H1 (cell line): ENCODE results near the gene FAM25A. TPM values are rescaled to one million over a fixed set of nuclear protein-coding genes. Genes with fewer than 3 reads are reported as not detected.

Source experiments
- CTCF ChIA-PET: fragments of 300-600 bp; sonication (Branson Sonifier 250); formaldehyde crosslinking; loops from one replicate; lab custom pipeline; 2021; ENCODE audit not compliant: partially characterized antibody; lab: Charles Lee
- POLR2A ChIA-PET: fragments of 300-600 bp; sonication (Branson Sonifier 250); formaldehyde crosslinking; loops from one replicate; lab custom pipeline; 2021; ENCODE audit warnings: inconsistent platforms; ENCODE audit not compliant: partially characterized antibody; lab: Charles Lee
- DNase-seq, 2 experiments: peaks; one replicate each; pipeline versions ENCODE4 v3.0.0 to v3.0.0-alpha.2; 2010 to 2022; ENCODE audit warnings: low spot score in 2 of 2, low read depth in 1 of 2, mixed read lengths in 1 of 2
- FAIRE-seq: peaks from 2 replicates; lab custom pipeline; 2011; peaks lifted over from hg19 to GRCh38; lab: Jason Lieb, UNC
- H2AFZ ChIP-seq: 2 replicates; pipeline ENCODE4 v1.8.1; 2012; ENCODE audit warnings: low read length, inconsistent platforms
- H2AK5ac ChIP-seq: 2 replicates; pipeline ENCODE4 v1.6.1; 2013; ENCODE audit warnings: low read depth, low read length
- H2BK120ac ChIP-seq: replicated peaks from 2 replicates; pipeline ENCODE3; 2013; ENCODE audit warnings: low read depth, low read length, inconsistent platforms
- H2BK12ac ChIP-seq: 2 replicates; pipeline ENCODE4 v1.6.1; 2013; ENCODE audit warnings: low read depth, low read length
- H2BK15ac ChIP-seq: 2 replicates; pipeline ENCODE4 v1.6.1; 2013; ENCODE audit warnings: low read length
- H2BK20ac ChIP-seq: 2 replicates; pipeline ENCODE4 v1.6.1; 2013; ENCODE audit warnings: low read length
- H2BK5ac ChIP-seq: 2 replicates; pipeline ENCODE4 v1.6.1; 2013; ENCODE audit warnings: low read depth, low read length
- H3K14ac ChIP-seq: 2 replicates; pipeline ENCODE4 v1.6.1; 2013; ENCODE audit warnings: inconsistent platforms; ENCODE audit not compliant: insufficient read length
- H3K18ac ChIP-seq: 2 replicates; pipeline ENCODE4 v1.6.1; 2013; ENCODE audit warnings: low read length; ENCODE audit errors: extremely low read depth
- H3K23ac ChIP-seq: 2 replicates; pipeline ENCODE4 v1.6.1; 2013; ENCODE audit warnings: inconsistent platforms; ENCODE audit not compliant: insufficient read length
- H3K23me2 ChIP-seq: 2 replicates; pipeline ENCODE4 v1.6.1; 2013; ENCODE audit warnings: low read depth, low read length
- H3K27ac ChIP-seq: 2 replicates; pipeline ENCODE4 v1.6.1; 2011; ENCODE audit warnings: low read depth, low read length, inconsistent platforms
- H3K27me3 ChIP-seq, 4 experiments: replicated peaks in 1 of 4; 1 replicate in 1 of 4; 2 replicates in 3 of 4; pipeline versions ENCODE4 v1.6.1 to v1.8.1; 2011 to 2013; ENCODE audit warnings: low read length in 3 of 4, mild to moderate bottlenecking in 3 of 4, inconsistent platforms in 2 of 4, mixed read lengths in 2 of 4, moderate library complexity in 1 of 4; ENCODE audit not compliant: control insufficient read depth in 3 of 4, insufficient read depth in 3 of 4; ENCODE audit errors: extremely low read depth in 1 of 4
- H3K36me3 ChIP-seq, 4 experiments: 2 replicates each; pipeline versions ENCODE4 v1.6.1 to v1.8.1; 2011 to 2013; ENCODE audit warnings: mild to moderate bottlenecking in 4 of 4, low read length in 3 of 4, moderate library complexity in 2 of 4, control low read depth in 1 of 4, inconsistent platforms in 1 of 4; ENCODE audit not compliant: insufficient read depth in 4 of 4, control insufficient read depth in 2 of 4
- H3K4ac ChIP-seq: replicated peaks from 2 replicates; pipeline ENCODE3; 2013; ENCODE audit warnings: low read length, low read depth, mixed read lengths, inconsistent platforms; ENCODE audit not compliant: insufficient read length
- H3K4me1 ChIP-seq, 4 experiments: replicated peaks in 1 of 4; 1 replicate in 1 of 4; 2 replicates in 3 of 4; pipeline versions ENCODE4 v1.6.1 to v1.8.1; 2011 to 2013; ENCODE audit warnings: low read length in 3 of 4, inconsistent platforms in 2 of 4, mixed read lengths in 1 of 4; ENCODE audit not compliant: insufficient read depth in 4 of 4, control insufficient read depth in 3 of 4
- H3K4me2 ChIP-seq, 2 experiments: 2 replicates each; pipeline versions ENCODE4 v1.6.1 to v1.8.1; 2011 to 2013; ENCODE audit warnings: low read depth in 2 of 2, low read length in 2 of 2, control low read depth in 1 of 2, inconsistent platforms in 1 of 2, mild to moderate bottlenecking in 1 of 2; ENCODE audit not compliant: insufficient read depth in 1 of 2
- H3K4me3 ChIP-seq, 4 experiments: fragments of 200-600, 300-600 bp in 1 of 4; sonication (generic), shearing (Covaris generic), sonication (Bioruptor Twin) in 1 of 4; 2 replicates each; pipeline versions ENCODE4 v1.5.1 to v1.8.1; 2011 to 2016; ENCODE audit warnings: low read length in 4 of 4, low read depth in 3 of 4, control low read depth in 2 of 4, inconsistent platforms in 2 of 4, mild to moderate bottlenecking in 2 of 4, mixed read lengths in 1 of 4, moderate library complexity in 1 of 4; ENCODE audit not compliant: insufficient read depth in 2 of 4; ENCODE audit errors: extremely low read depth in 1 of 4
- H3K56ac ChIP-seq: replicated peaks from 2 replicates; pipeline ENCODE3; 2013; ENCODE audit warnings: low read depth, mild to moderate bottlenecking, mixed read lengths, low read length, inconsistent platforms; ENCODE audit not compliant: insufficient read length
- H3K79me1 ChIP-seq: 2 replicates; pipeline ENCODE4 v1.6.1; 2013; ENCODE audit warnings: low read depth, low read length, control low read depth
- H3K79me2 ChIP-seq, 2 experiments: 2 replicates each; pipeline versions ENCODE4 v1.6.1 to v1.8.1; 2012 to 2013; ENCODE audit warnings: low read length in 2 of 2, mild to moderate bottlenecking in 2 of 2, inconsistent platforms in 1 of 2; ENCODE audit not compliant: insufficient read depth in 2 of 2, control insufficient read depth in 1 of 2
- H3K9ac ChIP-seq, 4 experiments: replicated peaks in 1 of 4; 1 replicate in 1 of 4; 2 replicates in 3 of 4; pipeline versions ENCODE4 v1.6.1 to v1.8.1; 2011 to 2013; ENCODE audit warnings: low read depth in 3 of 4, low read length in 3 of 4, control low read depth in 2 of 4, mild to moderate bottlenecking in 2 of 4, moderate library complexity in 2 of 4, inconsistent platforms in 1 of 4; ENCODE audit errors: extremely low read depth in 1 of 4
- H3K9me3 ChIP-seq, 2 experiments: 2 replicates each; pipeline versions ENCODE4 v1.6.1 to v1.8.1; 2012 to 2013; ENCODE audit warnings: mild to moderate bottlenecking in 2 of 2, moderate library complexity in 2 of 2, control low read depth in 1 of 2, inconsistent platforms in 1 of 2, low read depth in 1 of 2, low read length in 1 of 2, mixed read lengths in 1 of 2; ENCODE audit not compliant: insufficient read depth in 2 of 2
- H4K20me1 ChIP-seq, 2 experiments: replicated peaks in 1 of 2; 2 replicates each; pipeline versions ENCODE3 to v1.8.1; 2011 to 2013; ENCODE audit warnings: inconsistent platforms in 2 of 2, low read length in 2 of 2, mild to moderate bottlenecking in 1 of 2; ENCODE audit not compliant: insufficient read depth in 2 of 2, control insufficient read depth in 1 of 2
- H4K5ac ChIP-seq: 2 replicates; pipeline ENCODE4 v1.6.1; 2013; ENCODE audit warnings: low read length, low read depth, mixed read lengths, inconsistent platforms; ENCODE audit not compliant: insufficient read length
- H4K8ac ChIP-seq: 2 replicates; pipeline ENCODE4 v1.8.0; 2013; ENCODE audit warnings: mild to moderate bottlenecking, moderate library complexity, low read length, inconsistent platforms; ENCODE audit not compliant: insufficient read depth; ENCODE audit errors: extremely low read depth
- H4K91ac ChIP-seq: replicated peaks from 2 replicates; pipeline ENCODE3; 2013; ENCODE audit warnings: low read length, mixed read lengths, inconsistent platforms; ENCODE audit not compliant: insufficient read length
- TAF1 ChIP-seq: IDR thresholded peaks from 2 replicates; pipeline ENCODE4 v1.6.1; 2011; ENCODE audit warnings: mild to moderate bottlenecking, low read depth, low read length
- USF2 ChIP-seq: IDR thresholded peaks from 2 replicates; pipeline ENCODE4 v1.6.1; 2011; ENCODE audit warnings: low read length, improper control_type of control experiment
- WGBS, 2 experiments: shearing (Covaris generic) in 1 of 2; methylation state at CpG; one replicate each; pipeline versions ENCODE4 v1.1.6 to v1.1.7; 2013 to 2015; ENCODE audit warnings: low lambda C conversion rate in 2 of 2, mixed read lengths in 2 of 2, inconsistent platforms in 1 of 2, low coverage in 1 of 2, missing lambda C conversion rate in 1 of 2; ENCODE audit not compliant: insufficient replicate concordance in 2 of 2, insufficient coverage in 1 of 2, insufficient read length in 1 of 2; ENCODE audit errors: extremely low coverage in 1 of 2, missing lambda C conversion rate in 1 of 2; 5-methylcytosine and 5-hydroxymethylcytosine counted together
- polyA plus RNA-seq, 7 experiments: library from polyadenylated mRNA; depleted of rRNA in 3 of 7; stranded (reverse) in 5 of 7; unstranded in 2 of 7; fragments of >200 nt in 5 of 7; fragments of 200-250 nt in 2 of 7; gene quantifications; 1 replicate in 5 of 7; 2 replicates in 1 of 7; 4 replicates in 1 of 7; pipeline versions ENCODE4 v1.2.1 to v1.2.3, GENCODE V29; 2011 to 2013; ENCODE audit warnings: missing spikeins in 2 of 7, mixed read lengths in 2 of 7
- total RNA-seq: library from RNA; stranded (reverse); fragmentation: NEBNext Ultra II Directional; extraction: Animal tissue kit (Norgen Biotek cat#: 25700); gene quantifications from 2 replicates; pipeline ENCODE4 v1.2.1, GENCODE V29; 2021

Gene FAM25A
- total and polyA plus RNA-seq, 2 of the 8 experiments (the other 6 are each of a cell fraction or from before 2014, with no cell fraction given): not detected

- Histone ChIP-seq H4K91ac (no peak overlapping the region), H3K4ac (no peak overlapping the region), H3K56ac (no peak overlapping the region), H4K8ac (no peak overlapping the region), H3K9ac (no peak overlapping the region), H3K36me3 (peaks cover 2 to 35% (median 18%) of the 10 kb centered on the region in 4 experiments; a peak in 7 of 8 replicates), H2AFZ (no peak overlapping the region), H3K23me2 (no peaks in the 10 kb centered on the region), H3K14ac (no peak overlapping the region), H3K18ac (no peak overlapping the region), H2BK20ac (no peak overlapping the region), H3K79me2 (no peaks in the 10 kb centered on the region), H2BK5ac (no peak overlapping the region), H2AK5ac (no peak overlapping the region), H3K4me1 (no peaks in the 10 kb centered on the region), H3K27ac (no peak overlapping the region), H3K23ac (no peak overlapping the region), H3K79me1 (no peaks in the 10 kb centered on the region), H2BK12ac (no peak overlapping the region), H4K20me1 (no peaks in the 10 kb centered on the region), H3K4me3 (no peak overlapping the region), H3K4me2 (no peak overlapping the region), H3K27me3 (no peaks in the 10 kb centered on the region), H4K5ac (no peak overlapping the region), H3K9me3 (no peaks in the 10 kb centered on the region), H2BK15ac (no peak overlapping the region), H2BK120ac (no peak overlapping the region)
- WGBS, 2 experiments: 95% methylated on average over 2 of the region's 2 CpGs; no CpG with 5 or more reads in 1 of the 2 experiments
- no peak for TF ChIP-seq TAF1
- no peak for TF ChIP-seq USF2
- DNase-seq (no peak), FAIRE-seq (no peak)
- POLR2A ChIA-PET: no interaction called here
- CTCF ChIA-PET: interaction anchor here (1.1 kb wide), 1 partner anchor 74 kb away, joined by 3 read pairs; no protein-coding TSS in a partner anchor
Measured at GRCh38 chr10:87066178-87066577, 46.1 kb downstream of the FAM25A start.
